Measurements from ENCODE around the gene TCIRG1.
"Not testable (repeated sequence)": the region's sequence is repeated elsewhere in the genome, so short reads cannot be mapped to it uniquely, and the experiment has no call there.

TCIRG1 gene, protein sequence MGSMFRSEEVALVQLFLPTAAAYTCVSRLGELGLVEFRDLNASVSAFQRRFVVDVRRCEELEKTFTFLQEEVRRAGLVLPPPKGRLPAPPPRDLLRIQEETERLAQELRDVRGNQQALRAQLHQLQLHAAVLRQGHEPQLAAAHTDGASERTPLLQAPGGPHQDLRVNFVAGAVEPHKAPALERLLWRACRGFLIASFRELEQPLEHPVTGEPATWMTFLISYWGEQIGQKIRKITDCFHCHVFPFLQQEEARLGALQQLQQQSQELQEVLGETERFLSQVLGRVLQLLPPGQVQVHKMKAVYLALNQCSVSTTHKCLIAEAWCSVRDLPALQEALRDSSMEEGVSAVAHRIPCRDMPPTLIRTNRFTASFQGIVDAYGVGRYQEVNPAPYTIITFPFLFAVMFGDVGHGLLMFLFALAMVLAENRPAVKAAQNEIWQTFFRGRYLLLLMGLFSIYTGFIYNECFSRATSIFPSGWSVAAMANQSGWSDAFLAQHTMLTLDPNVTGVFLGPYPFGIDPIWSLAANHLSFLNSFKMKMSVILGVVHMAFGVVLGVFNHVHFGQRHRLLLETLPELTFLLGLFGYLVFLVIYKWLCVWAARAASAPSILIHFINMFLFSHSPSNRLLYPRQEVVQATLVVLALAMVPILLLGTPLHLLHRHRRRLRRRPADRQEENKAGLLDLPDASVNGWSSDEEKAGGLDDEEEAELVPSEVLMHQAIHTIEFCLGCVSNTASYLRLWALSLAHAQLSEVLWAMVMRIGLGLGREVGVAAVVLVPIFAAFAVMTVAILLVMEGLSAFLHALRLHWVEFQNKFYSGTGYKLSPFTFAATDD

GRCh38 chr11:68038718-68039525 lies at the start of gene TCIRG1:
TCIRG1 (plus strand) TSS chr11:68039025; CDS start chr11:68041272, 2,247 bp downstream.
- peaks cover 3% of the 10 kb centered on the region; the same call in 1 of the 2 replicates for H3K36me3 ChIP-seq (ENCODE audit: insufficient read depth, low read length)
- H3K79me2 ChIP-seq (ENCODE audit: insufficient read depth, low read length) = peaks cover 2% of the 10 kb centered on the region; the same call in 1 of the 2 replicates
- H3K9me2 ChIP-seq (replicated peaks; ENCODE audit: low read depth, low read length) = no peaks in the 10 kb centered on the region
- no peaks in the 10 kb centered on the region for H4K20me1 ChIP-seq (ENCODE audit: insufficient read depth, low read length, poor library complexity, severe bottlenecking)
- no peaks in the 10 kb centered on the region for H3K9me3 ChIP-seq (ENCODE audit: insufficient read depth, low read depth, low read length)
- H3K4me3 ChIP-seq (ENCODE audit: low read length, poor library complexity, severe bottlenecking) = peak within 1 kb of the TSS; percentile 73
- peak within 1 kb of the TSS; percentile 78 for H3K9ac ChIP-seq (ENCODE audit: low read depth, low read length, poor library complexity, severe bottlenecking)
- peaks cover 36% of the 10 kb centered on the region for H3K4me1 ChIP-seq (ENCODE audit: insufficient read depth, low read length, poor library complexity, severe bottlenecking)
- H3F3A ChIP-seq (ENCODE audit: low read depth) = peaks cover 3% of the 10 kb centered on the region; the same call in 1 of the 2 replicates
- TF ChIP-seq, protein P1, sequence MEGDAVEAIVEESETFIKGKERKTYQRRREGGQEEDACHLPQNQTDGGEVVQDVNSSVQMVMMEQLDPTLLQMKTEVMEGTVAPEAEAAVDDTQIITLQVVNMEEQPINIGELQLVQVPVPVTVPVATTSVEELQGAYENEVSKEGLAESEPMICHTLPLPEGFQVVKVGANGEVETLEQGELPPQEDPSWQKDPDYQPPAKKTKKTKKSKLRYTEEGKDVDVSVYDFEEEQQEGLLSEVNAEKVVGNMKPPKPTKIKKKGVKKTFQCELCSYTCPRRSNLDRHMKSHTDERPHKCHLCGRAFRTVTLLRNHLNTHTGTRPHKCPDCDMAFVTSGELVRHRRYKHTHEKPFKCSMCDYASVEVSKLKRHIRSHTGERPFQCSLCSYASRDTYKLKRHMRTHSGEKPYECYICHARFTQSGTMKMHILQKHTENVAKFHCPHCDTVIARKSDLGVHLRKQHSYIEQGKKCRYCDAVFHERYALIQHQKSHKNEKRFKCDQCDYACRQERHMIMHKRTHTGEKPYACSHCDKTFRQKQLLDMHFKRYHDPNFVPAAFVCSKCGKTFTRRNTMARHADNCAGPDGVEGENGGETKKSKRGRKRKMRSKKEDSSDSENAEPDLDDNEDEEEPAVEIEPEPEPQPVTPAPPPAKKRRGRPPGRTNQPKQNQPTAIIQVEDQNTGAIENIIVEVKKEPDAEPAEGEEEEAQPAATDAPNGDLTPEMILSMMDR (conservative IDR thresholded peaks at IDR 0.05; ENCODE audit: low read length) = no peak
- TF ChIP-seq EZH2phosphoT487 (IDR thresholded peaks at IDR 0.05; ENCODE audit: borderline replicate concordance) = no peak
- H3K27me3 ChIP-seq (ENCODE audit: insufficient read depth, low read length, poor library complexity, severe bottlenecking) = no peaks in the 10 kb centered on the region
- H2AFZ ChIP-seq (ENCODE audit: low read length) = no peak within 1 kb of the TSS
- H3K4me2 ChIP-seq (ENCODE audit: low read depth, low read length, poor library complexity, severe bottlenecking) = peak within 1 kb of the TSS; percentile 80

- not testable (repeated sequence) for H3K27me3 ChIP-seq (ENCODE audit: insufficient read depth, low read length, poor library complexity, severe bottlenecking); H2AFZ ChIP-seq (ENCODE audit: low read length); H3K9me3 ChIP-seq (ENCODE audit: insufficient read depth, low read depth, low read length); H3K4me2 ChIP-seq (ENCODE audit: low read depth, low read length, poor library complexity, severe bottlenecking); H3K79me2 ChIP-seq (ENCODE audit: insufficient read depth, low read length); H3K9me2 ChIP-seq (replicated peaks; ENCODE audit: low read depth, low read length); H3K36me3 ChIP-seq (ENCODE audit: insufficient read depth, low read length); H4K20me1 ChIP-seq (ENCODE audit: insufficient read depth, low read length, poor library complexity, severe bottlenecking); H3F3A ChIP-seq (ENCODE audit: low read depth); H3K4me3 ChIP-seq (ENCODE audit: low read length, poor library complexity, severe bottlenecking); H3K9ac ChIP-seq (ENCODE audit: low read depth, low read length, poor library complexity, severe bottlenecking); H3K4me1 ChIP-seq (ENCODE audit: insufficient read depth, low read length, poor library complexity, severe bottlenecking)
Observed at GRCh38 chr11:67990546-67991346, 48.1 kb upstream of the TCIRG1 start.

GRCh38 chr11:67991347-67992121 lies 47.3 kb upstream of the TCIRG1 start:
- H3K4me1 ChIP-seq (ENCODE audit: insufficient read depth, low read length, poor library complexity, severe bottlenecking); H3K9me2 ChIP-seq (replicated peaks; ENCODE audit: low read depth, low read length); H3F3A ChIP-seq (ENCODE audit: low read depth); H3K27me3 ChIP-seq (ENCODE audit: insufficient read depth, low read length, poor library complexity, severe bottlenecking); H2AFZ ChIP-seq (ENCODE audit: low read length); H3K36me3 ChIP-seq (ENCODE audit: insufficient read depth, low read length); H3K4me2 ChIP-seq (ENCODE audit: low read depth, low read length, poor library complexity, severe bottlenecking); H3K9ac ChIP-seq (ENCODE audit: low read depth, low read length, poor library complexity, severe bottlenecking); H4K20me1 ChIP-seq (ENCODE audit: insufficient read depth, low read length, poor library complexity, severe bottlenecking); H3K79me2 ChIP-seq (ENCODE audit: insufficient read depth, low read length); H3K4me3 ChIP-seq (ENCODE audit: low read length, poor library complexity, severe bottlenecking); H3K9me3 ChIP-seq (ENCODE audit: insufficient read depth, low read depth, low read length): not testable (repeated sequence)
